GM20000 (cell line): ENCODE data around the gene MANBA.

Source experiments
- DNase-seq: peaks from one replicate; pipeline ENCODE4 v3.0.0; 2012; ENCODE audit warnings: low spot score
- TF ChIP-seq, protein P1 (sequence below): IDR thresholded peaks from 2 replicates; pipeline ENCODE4 v1.5.1; 2012; ENCODE audit warnings: mild to moderate bottlenecking, control low read depth; ENCODE audit errors: extremely low read depth, missing control alignments

MANBA gene

DNA sequence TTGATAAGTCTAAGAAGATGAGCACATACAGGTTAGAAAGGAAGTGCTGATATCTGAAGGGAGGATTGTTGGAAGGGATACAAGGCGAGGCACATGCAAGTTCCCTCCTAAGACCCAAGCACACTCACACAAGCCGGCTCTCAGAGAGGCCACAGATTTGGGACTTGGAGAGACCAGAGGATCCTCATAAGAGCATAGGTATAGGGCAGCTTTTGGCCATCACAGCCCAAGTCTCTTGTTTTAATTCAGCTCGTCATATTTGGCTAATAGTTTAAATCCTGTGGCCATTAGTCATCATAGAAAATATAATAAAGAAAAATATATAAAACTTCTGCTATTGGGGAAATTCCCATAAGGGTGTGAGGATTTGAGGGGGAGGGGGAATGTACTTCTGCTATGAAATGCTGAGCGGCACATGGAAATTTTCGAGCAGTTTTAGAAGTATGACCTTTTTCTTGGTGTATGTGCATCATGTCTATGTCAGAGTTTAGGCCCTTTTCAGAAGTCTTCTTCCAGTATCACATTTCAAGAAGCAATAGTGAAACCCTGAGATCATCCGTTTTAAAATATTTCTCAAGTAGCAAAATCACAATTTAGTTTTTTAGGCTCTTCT lies 161.9 kb downstream of the MANBA start:
- TF ChIP-seq, protein P1, sequence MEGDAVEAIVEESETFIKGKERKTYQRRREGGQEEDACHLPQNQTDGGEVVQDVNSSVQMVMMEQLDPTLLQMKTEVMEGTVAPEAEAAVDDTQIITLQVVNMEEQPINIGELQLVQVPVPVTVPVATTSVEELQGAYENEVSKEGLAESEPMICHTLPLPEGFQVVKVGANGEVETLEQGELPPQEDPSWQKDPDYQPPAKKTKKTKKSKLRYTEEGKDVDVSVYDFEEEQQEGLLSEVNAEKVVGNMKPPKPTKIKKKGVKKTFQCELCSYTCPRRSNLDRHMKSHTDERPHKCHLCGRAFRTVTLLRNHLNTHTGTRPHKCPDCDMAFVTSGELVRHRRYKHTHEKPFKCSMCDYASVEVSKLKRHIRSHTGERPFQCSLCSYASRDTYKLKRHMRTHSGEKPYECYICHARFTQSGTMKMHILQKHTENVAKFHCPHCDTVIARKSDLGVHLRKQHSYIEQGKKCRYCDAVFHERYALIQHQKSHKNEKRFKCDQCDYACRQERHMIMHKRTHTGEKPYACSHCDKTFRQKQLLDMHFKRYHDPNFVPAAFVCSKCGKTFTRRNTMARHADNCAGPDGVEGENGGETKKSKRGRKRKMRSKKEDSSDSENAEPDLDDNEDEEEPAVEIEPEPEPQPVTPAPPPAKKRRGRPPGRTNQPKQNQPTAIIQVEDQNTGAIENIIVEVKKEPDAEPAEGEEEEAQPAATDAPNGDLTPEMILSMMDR = no peak
- peak; percentile 30 for DNase-seq

DNA sequence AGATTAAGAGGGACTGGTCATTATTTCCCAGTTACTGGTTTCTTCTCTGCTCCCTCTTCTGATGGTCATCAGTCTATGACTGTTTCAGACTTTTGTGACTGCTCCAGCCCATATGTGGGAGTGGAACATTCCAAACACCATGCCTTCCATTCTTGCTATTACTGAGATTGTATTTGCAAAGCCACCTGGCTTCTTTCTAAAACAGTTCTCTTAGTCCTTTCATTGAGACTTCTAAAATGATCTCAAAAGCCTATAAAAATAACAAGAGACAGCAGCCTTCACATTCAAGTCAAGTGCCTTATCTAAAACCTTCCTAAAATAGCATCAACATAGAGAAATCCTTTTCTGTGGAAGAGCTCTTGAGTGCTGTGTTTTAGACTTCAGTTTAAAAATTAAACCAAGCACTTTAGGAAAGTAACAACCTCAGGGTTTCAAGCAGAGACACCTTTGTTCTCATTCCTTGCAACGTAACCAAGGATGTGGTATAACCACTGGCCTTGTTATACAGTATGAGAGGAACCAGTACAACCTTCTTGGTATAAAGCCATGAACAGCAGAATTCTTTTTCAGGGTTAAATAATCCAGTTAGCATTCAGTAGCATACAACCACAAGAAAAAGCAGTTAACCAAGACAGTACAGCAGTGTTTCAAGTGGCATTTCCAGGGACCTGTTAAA lies 162.5 kb downstream of the MANBA start:
- TF ChIP-seq, protein P1 = no peak
- DNase-seq = no peak

DNA sequence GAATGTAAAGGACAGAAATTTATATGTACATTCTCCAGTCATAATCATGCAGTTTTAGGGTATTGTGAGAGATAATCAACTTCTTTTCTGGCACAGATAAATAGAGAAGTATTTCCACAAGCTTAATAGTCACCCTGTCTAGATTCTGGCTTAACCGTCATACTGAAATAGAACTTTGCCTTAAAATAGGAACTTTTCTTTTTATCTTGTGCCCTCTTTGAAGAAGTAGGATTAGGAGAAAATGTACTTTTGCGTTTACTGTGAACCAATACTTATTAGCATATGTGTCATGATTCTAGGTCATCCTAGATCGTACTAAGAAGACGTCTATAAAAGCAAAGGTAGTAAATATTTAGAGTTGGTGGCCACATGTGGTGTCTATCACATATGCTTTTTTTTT lies 164.2 kb downstream of the MANBA start:
- TF ChIP-seq, protein P1 = no peak
- DNase-seq = no peak

- no peak for DNase-seq
- TF ChIP-seq, protein P1 = no peak
These were observed 166.8 kb downstream of the MANBA start for GRCh38 chr4:102594000-102594399.

- TF ChIP-seq, protein P1 = no peak
- no peak for DNase-seq
These were observed 167.6 kb downstream of the MANBA start for GRCh38 chr4:102593147-102593546.

DNA sequence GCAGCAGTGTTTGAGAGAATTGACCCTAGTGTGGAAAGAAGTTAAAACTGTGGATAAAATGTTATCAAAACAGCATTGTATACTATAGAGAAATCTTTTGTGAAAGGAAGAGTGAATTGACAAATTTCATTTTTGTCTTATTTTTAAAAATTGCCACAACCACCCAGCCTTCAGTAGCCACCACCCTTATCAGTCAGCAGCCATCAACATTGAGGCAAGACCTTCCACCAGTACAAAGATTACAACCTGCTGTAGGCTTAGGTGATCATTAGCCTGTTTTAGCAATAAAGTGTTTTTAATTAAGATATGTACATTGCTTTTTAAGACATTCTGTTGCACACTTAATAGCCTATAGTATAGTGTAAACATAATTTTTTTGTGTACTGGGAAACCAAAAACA lies 168.5 kb downstream of the MANBA start:
- DNase-seq = no peak
- TF ChIP-seq, protein P1 = no peak

- no peak for DNase-seq
- TF ChIP-seq, protein P1 = no peak
These were observed 171.0 kb downstream of the MANBA start for GRCh38 chr4:102589743-102590142.
